ENCODE measurements around the gene NTN4. TPM values are rescaled to one million over a fixed set of nuclear protein-coding genes. Genes with fewer than 3 reads are reported as not detected.
"Not testable (repeated sequence)": the region's sequence is repeated elsewhere in the genome, so short reads cannot be mapped to it uniquely, and the experiment has no call there.

Gene NTN4
- total RNA-seq, 1 donor from 2014 or later: not detected

DNA sequence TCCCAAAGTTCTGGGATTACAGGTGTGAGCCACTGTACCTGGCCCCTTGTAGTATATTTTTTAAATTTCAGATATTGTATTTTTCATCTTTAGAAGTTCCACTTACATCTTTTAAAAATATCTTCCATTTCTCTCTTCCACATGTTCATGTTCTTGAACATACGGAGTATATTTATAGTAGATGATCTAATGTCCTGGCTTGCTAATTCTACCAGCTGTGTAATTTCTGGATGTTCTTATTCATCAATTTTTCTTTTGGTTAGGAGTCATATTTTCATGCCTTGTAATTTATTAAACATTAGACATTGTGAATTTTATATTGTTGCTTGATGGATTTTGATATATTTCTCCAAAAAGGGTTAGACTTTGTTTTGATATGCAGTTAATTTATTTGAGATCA, 30.8 kb downstream of the NTN4 start:
- no peak overlapping the region for H3K27ac Mint-ChIP-seq
- intact Hi-C loops (cut with micrococcal nuclease): no loop called here
- H3K4me3 Mint-ChIP-seq (ENCODE audit: low read depth): no peak overlapping the region
- DNase-seq (ENCODE audit: low spot score): no peak
- no peaks in the 10 kb centered on the region for H3K9me3 Mint-ChIP-seq
- H3K36me3 Mint-ChIP-seq (ENCODE audit: low read depth): no peaks in the 10 kb centered on the region
- no peaks in the 10 kb centered on the region for H3K4me1 Mint-ChIP-seq (ENCODE audit: low read depth)
- H3K27me3 Mint-ChIP-seq (ENCODE audit: low read depth): peaks cover 21% of the 10 kb centered on the region

DNA sequence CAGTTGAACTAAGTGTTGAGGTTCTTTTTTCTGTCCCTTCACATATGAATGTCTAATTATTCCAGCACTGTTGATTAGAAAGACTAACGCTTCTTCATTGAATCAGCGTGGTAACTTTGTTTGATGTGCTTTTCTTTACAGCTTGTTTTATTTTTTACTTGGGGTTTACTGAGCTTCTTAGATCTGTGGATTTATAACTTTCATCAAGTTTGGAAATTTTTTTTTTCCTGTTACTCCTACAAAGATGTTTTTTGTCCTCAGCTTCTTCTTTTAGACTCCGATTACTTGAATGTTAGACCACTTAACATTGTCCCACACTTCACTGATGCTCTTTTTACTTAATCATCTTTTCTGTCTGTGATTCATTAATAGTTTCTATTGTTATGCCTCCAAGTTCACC, 31.5 kb downstream of the NTN4 start:
- Mint-ChIP-seq H3K4me1 (ENCODE audit: low read depth) (no peaks in the 10 kb centered on the region), H3K27ac (no peak overlapping the region), H3K36me3 (ENCODE audit: low read depth) (no peaks in the 10 kb centered on the region), H3K9me3 (no peaks in the 10 kb centered on the region), H3K4me3 (ENCODE audit: low read depth) (no peak overlapping the region), H3K27me3 (ENCODE audit: low read depth) (peaks cover 21% of the 10 kb centered on the region)
- intact Hi-C loops (cut with micrococcal nuclease): no loop called here
- DNase-seq (ENCODE audit: low spot score): no peak

DNA sequence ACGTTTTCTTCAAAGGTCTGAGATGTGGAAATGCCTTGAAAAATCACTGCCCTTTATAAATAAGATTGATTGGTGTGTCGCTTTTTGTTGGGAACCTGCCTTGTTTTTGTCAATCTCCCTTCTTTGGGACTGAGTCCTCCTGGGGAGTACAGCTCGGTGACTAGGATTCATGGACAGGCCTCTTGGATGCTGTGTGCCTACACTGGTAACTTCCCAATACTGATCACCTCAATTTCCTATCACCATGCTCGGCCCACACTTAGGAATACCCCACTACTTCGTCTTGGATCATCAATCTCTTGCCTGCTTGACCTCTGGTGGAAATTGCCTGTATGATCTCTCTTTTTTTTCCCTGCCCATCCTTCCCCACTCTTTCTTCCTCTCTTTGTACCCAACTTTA, 34.2 kb downstream of the NTN4 start:
- no peaks in the 10 kb centered on the region for H3K9me3 Mint-ChIP-seq
- no peak overlapping the region for H3K4me3 Mint-ChIP-seq (ENCODE audit: low read depth)
- H3K27me3 Mint-ChIP-seq (ENCODE audit: low read depth): peaks cover 21% of the 10 kb centered on the region
- no peaks in the 10 kb centered on the region for H3K36me3 Mint-ChIP-seq (ENCODE audit: low read depth)
- intact Hi-C loops (cut with micrococcal nuclease): no loop called here
- no peak overlapping the region for H3K27ac Mint-ChIP-seq
- no peak for DNase-seq (ENCODE audit: low spot score)
- no peaks in the 10 kb centered on the region for H3K4me1 Mint-ChIP-seq (ENCODE audit: low read depth)

- DNase-seq (ENCODE audit: low spot score): no peak
- no peaks in the 10 kb centered on the region for H3K9me3 Mint-ChIP-seq
- no peak overlapping the region for H3K4me3 Mint-ChIP-seq (ENCODE audit: low read depth)
- H3K4me1 Mint-ChIP-seq (ENCODE audit: low read depth): no peaks in the 10 kb centered on the region
- H3K27me3 Mint-ChIP-seq (ENCODE audit: low read depth): peaks cover 18% of the 10 kb centered on the region
- no peaks in the 10 kb centered on the region for H3K36me3 Mint-ChIP-seq (ENCODE audit: low read depth)
- intact Hi-C loops (cut with micrococcal nuclease): no loop called here
- H3K27ac Mint-ChIP-seq: no peak overlapping the region
These were observed 35.2 kb downstream of the NTN4 start for GRCh38 chr12:95755261-95755865.

DNA sequence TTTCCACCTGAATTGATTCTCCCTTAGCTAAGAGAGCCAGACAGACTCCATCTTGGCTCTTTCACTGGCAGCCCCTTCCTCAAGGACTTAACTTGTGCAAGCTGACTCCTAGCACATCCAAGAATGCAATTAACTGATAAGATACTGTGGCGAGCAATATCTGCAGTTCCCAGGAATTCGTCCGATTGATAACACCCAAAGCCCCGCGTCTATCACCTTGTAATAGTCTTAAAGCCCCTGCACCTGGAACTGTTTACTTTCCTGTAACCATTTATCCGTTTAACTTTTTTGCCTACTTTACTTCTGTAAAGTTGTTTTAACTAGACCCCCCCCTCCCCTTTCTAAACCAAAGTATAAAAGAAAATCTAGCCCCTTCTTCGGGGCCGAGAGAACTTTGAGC, 44.5 kb downstream of the NTN4 start:
- H3K4me1 Mint-ChIP-seq (ENCODE audit: low read depth); H3K36me3 Mint-ChIP-seq (ENCODE audit: low read depth); H3K27me3 Mint-ChIP-seq (ENCODE audit: low read depth); H3K4me3 Mint-ChIP-seq (ENCODE audit: low read depth); H3K9me3 Mint-ChIP-seq; H3K27ac Mint-ChIP-seq; intact Hi-C loops (cut with micrococcal nuclease); DNase-seq (ENCODE audit: low spot score): not testable (repeated sequence)

GRCh38 chr12:95742586-95742985, 48.0 kb downstream of the NTN4 start:
- Mint-ChIP-seq H3K4me3 (ENCODE audit: low read depth) (no peak overlapping the region), H3K4me1 (ENCODE audit: low read depth) (no peaks in the 10 kb centered on the region), H3K27ac (no peak overlapping the region), H3K9me3 (no peaks in the 10 kb centered on the region), H3K27me3 (ENCODE audit: low read depth) (peaks cover 4% of the 10 kb centered on the region), H3K36me3 (ENCODE audit: low read depth) (no peaks in the 10 kb centered on the region)
- intact Hi-C loops (cut with micrococcal nuclease): no loop called here
- DNase-seq (ENCODE audit: low spot score): no peak

DNA sequence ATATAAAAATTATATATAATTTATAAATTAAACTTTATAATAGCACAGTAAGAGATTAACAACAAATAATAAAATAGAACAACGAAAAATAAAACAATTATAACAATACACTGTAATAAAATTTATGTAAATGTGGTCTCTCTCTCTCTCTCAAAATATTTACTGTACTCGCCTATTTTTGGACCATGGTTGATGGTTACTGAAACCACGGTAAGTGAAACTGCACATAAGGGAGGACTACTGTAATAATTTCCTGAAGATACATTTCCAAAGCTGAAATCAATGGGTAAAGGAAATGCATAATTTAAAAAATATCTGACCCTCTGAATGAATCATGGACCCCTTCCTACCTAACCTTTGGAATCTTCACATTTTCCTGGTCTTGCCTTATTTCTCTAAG, 48.9 kb downstream of the NTN4 start:
- H3K4me3 Mint-ChIP-seq (ENCODE audit: low read depth): no peak overlapping the region
- no peak for DNase-seq (ENCODE audit: low spot score)
- peaks cover 4% of the 10 kb centered on the region for H3K27me3 Mint-ChIP-seq (ENCODE audit: low read depth)
- no peaks in the 10 kb centered on the region for H3K4me1 Mint-ChIP-seq (ENCODE audit: low read depth)
- H3K9me3 Mint-ChIP-seq: no peaks in the 10 kb centered on the region
- no peaks in the 10 kb centered on the region for H3K36me3 Mint-ChIP-seq (ENCODE audit: low read depth)
- intact Hi-C loops (cut with micrococcal nuclease): no loop called here
- H3K27ac Mint-ChIP-seq: no peak overlapping the region

DNA sequence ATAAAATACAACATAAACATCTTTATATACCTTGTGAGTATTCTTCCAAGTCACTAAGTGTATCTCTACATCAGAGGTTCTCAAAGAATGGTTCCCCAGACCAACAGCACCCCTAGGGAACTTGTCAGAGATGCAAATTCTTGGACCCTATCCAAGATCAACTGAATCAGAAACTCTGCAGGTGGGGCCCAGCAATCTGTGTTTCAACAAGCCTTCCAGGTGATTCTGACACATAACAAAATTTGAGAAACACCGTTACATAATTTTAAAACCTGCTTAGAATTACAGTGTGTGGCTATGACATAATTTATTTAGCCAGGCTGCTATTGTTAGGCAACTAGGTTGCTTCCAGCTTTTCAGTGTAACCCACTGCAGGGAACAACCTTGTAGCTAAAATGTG, 49.8 kb downstream of the NTN4 start:
- intact Hi-C loops (cut with micrococcal nuclease): no loop called here
- peaks cover 4% of the 10 kb centered on the region for H3K27me3 Mint-ChIP-seq (ENCODE audit: low read depth)
- DNase-seq (ENCODE audit: low spot score): no peak
- H3K4me1 Mint-ChIP-seq (ENCODE audit: low read depth): no peaks in the 10 kb centered on the region
- H3K9me3 Mint-ChIP-seq: no peaks in the 10 kb centered on the region
- no peak overlapping the region for H3K4me3 Mint-ChIP-seq (ENCODE audit: low read depth)
- H3K36me3 Mint-ChIP-seq (ENCODE audit: low read depth): no peaks in the 10 kb centered on the region
- H3K27ac Mint-ChIP-seq: no peak overlapping the region

DNA sequence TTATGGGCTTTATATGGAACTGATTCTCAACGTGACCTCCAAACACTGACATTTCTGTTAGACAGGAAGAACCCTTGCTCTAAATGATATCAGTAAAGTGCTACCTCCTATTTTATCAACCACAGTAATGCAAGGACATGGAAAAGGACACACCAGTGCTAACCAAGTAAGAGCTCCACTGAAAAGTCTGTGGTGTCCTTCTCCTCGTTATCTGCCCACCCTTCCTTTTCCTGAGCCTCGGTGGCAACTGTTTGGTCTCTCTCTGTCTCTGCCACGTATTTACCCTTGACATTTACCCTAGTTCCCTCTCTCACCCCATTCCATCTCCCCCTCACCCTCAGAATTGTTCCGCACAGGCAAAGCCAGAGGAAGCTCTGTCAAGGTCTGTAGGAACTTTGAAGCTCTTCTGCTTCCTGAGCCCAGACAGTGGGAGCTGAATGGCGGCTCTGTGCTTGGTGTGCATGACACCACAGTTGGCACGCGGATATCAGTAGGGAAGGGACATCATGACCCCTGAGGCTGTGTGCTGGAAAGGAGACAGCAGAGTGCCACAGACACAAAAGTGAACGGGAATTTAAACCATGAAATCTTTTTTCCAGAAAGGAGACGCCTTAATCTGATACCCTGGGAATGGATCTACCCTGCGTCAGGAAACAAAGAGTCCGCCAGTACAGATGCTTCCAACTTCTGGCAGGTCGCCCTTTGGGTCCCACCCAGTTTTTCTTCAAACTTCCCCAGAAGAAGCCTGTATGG, 50.8 kb downstream of the NTN4 start:
- Mint-ChIP-seq H3K4me3 (ENCODE audit: low read depth) (no peak overlapping the region), H3K27me3 (ENCODE audit: low read depth) (no peaks in the 10 kb centered on the region), H3K27ac (no peak overlapping the region), H3K4me1 (ENCODE audit: low read depth) (no peaks in the 10 kb centered on the region), H3K9me3 (no peaks in the 10 kb centered on the region), H3K36me3 (ENCODE audit: low read depth) (no peaks in the 10 kb centered on the region)
- intact Hi-C loops (cut with micrococcal nuclease): no loop called here
- no peak for DNase-seq (ENCODE audit: low spot score)

GRCh38 chr12:95738024-95738611, 52.4 kb downstream of the NTN4 start:
- Mint-ChIP-seq H3K9me3 (no peaks in the 10 kb centered on the region), H3K27ac (no peak overlapping the region), H3K27me3 (ENCODE audit: low read depth) (no peaks in the 10 kb centered on the region), H3K4me1 (ENCODE audit: low read depth) (no peaks in the 10 kb centered on the region), H3K36me3 (ENCODE audit: low read depth) (no peaks in the 10 kb centered on the region), H3K4me3 (ENCODE audit: low read depth) (no peak overlapping the region)
- no peak for DNase-seq (ENCODE audit: low spot score)
- intact Hi-C loops (cut with micrococcal nuclease): no loop called here

- Mint-ChIP-seq H3K27ac (no peak overlapping the region), H3K4me1 (ENCODE audit: low read depth) (no peaks in the 10 kb centered on the region), H3K36me3 (ENCODE audit: low read depth) (no peaks in the 10 kb centered on the region), H3K9me3 (no peaks in the 10 kb centered on the region), H3K27me3 (ENCODE audit: low read depth) (no peaks in the 10 kb centered on the region), H3K4me3 (ENCODE audit: low read depth) (no peak overlapping the region)
- no peak for DNase-seq (ENCODE audit: low spot score)
- intact Hi-C loops (cut with micrococcal nuclease): no loop called here
These were observed 53.9 kb downstream of the NTN4 start for GRCh38 chr12:95736631-95737030.

- H3K27ac Mint-ChIP-seq; intact Hi-C loops (cut with micrococcal nuclease): not testable (repeated sequence)
These were observed 54.8 kb downstream of the NTN4 start for GRCh38 chr12:95735728-95736127.

DNA sequence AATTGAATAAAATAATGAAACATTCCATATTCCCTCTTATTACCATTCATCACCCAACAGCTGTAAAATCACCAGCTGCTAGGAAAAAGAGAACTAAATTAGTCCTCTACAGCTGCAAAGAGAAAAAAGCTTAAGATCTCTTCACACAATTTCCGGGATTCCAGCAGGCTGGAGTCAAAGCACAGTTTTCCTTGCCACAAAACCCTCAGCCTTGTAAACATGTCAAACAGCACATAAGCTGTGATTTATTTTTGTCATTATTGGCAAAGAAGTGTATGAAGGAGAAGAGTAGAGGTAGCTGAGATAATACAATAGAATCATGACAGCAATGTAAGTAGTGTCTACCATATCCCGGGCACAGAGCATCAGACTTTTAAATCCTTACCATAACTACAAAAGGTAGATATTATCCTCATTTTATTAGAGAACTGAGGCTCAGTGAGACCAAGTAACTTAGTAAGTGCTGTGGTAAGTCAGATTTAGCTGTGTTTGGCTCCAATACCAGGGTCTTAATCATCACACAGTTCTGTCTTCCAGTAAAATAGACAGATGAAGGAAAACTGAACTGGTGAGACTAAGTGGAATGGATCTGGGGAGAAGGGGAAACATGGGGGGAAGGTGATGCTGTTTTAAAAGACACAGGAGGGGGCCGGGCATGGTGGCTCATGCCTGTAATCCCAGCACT, 57.3 kb downstream of the NTN4 start:
- intact Hi-C loops (cut with micrococcal nuclease): no loop called here
- no peaks in the 10 kb centered on the region for H3K27me3 Mint-ChIP-seq (ENCODE audit: low read depth)
- H3K27ac Mint-ChIP-seq: no peak overlapping the region
- H3K9me3 Mint-ChIP-seq: no peaks in the 10 kb centered on the region
- DNase-seq (ENCODE audit: low spot score): no peak
- no peaks in the 10 kb centered on the region for H3K4me1 Mint-ChIP-seq (ENCODE audit: low read depth)
- no peaks in the 10 kb centered on the region for H3K36me3 Mint-ChIP-seq (ENCODE audit: low read depth)
- H3K4me3 Mint-ChIP-seq (ENCODE audit: low read depth): no peak overlapping the region

More at GRCh38 chr12:95735728-95736127, 54.8 kb downstream of the NTN4 start:
- DNase-seq (ENCODE audit: low spot score); H3K36me3 Mint-ChIP-seq (ENCODE audit: low read depth); H3K9me3 Mint-ChIP-seq; H3K27me3 Mint-ChIP-seq (ENCODE audit: low read depth); H3K4me1 Mint-ChIP-seq (ENCODE audit: low read depth); H3K4me3 Mint-ChIP-seq (ENCODE audit: low read depth): not testable (repeated sequence)
